T follicular helper cell (primary cell): ENCODE data around the gene BRD4.

ENCODE experiments used
- DNase-seq: peaks from one replicate; pipeline ENCODE4 v3.0.0-alpha.2; 2020; ENCODE audit warnings: low read depth

The BRD4 gene

GRCh38 chr19:15289673-15290072 is 42.7 kb downstream of the BRD4 start:
- DNase-seq: no peak

- no peak for DNase-seq
Measured at GRCh38 chr19:15288146-15288963, 44.0 kb downstream of the BRD4 start.

GRCh38 chr19:15287496-15287895 is 44.8 kb downstream of the BRD4 start:
- DNase-seq: no peak

GRCh38 chr19:15286688-15287365 is 45.5 kb downstream of the BRD4 start:
- DNase-seq: no peak

- DNase-seq: no peak
Measured at GRCh38 chr19:15285896-15286591, 46.3 kb downstream of the BRD4 start.

GRCh38 chr19:15284896-15285295 is 47.4 kb downstream of the BRD4 start:
- no peak for DNase-seq

- DNase-seq: no peak
Measured at GRCh38 chr19:15284091-15284490, 48.2 kb downstream of the BRD4 start.

- no peak for DNase-seq
Measured at GRCh38 chr19:15283141-15283883, 49.0 kb downstream of the BRD4 start.

- DNase-seq: no peak
Measured at GRCh38 chr19:15282311-15282705, 50.0 kb downstream of the BRD4 start.

- DNase-seq: no peak
Measured at GRCh38 chr19:15280915-15281683, 51.2 kb downstream of the BRD4 start.

GRCh38 chr19:15280048-15280725 is 52.2 kb downstream of the BRD4 start:
- DNase-seq: no peak

GRCh38 chr19:15279326-15279904 is 52.9 kb downstream of the BRD4 start:
- DNase-seq: no peak

GRCh38 chr19:15276620-15277215 is 55.6 kb downstream of the BRD4 start:
- DNase-seq: no peak

GRCh38 chr19:15274477-15274876 is 57.9 kb downstream of the BRD4 start:
- DNase-seq: no peak

- DNase-seq: no peak
Measured at GRCh38 chr19:15269806-15270205, 62.5 kb downstream of the BRD4 start.

- DNase-seq: no peak
Measured at GRCh38 chr19:15268928-15269253, 63.4 kb downstream of the BRD4 start.

- DNase-seq: no peak
Measured at GRCh38 chr19:15268192-15268927, 64.0 kb downstream of the BRD4 start.

- no peak for DNase-seq
Measured at GRCh38 chr19:15266683-15267082, 65.7 kb downstream of the BRD4 start.

- DNase-seq: no peak
Measured at GRCh38 chr19:15265850-15266248, 66.5 kb downstream of the BRD4 start.
